ENCODE results near the gene SCN7A.
"Not testable (repeated sequence)": the region's sequence is repeated elsewhere in the genome, so short reads cannot be mapped to it uniquely, and the experiment has no call there.

Gene SCN7A

GRCh38 chr2:166485558-166486178 is 8.4 kb downstream of the SCN7A start:
- DNase-seq (ENCODE audit: extremely low read depth, low read depth) = no peak
- no peak for TF ChIP-seq CTCF (IDR thresholded peaks at IDR 0.05; ENCODE audit: low read depth, low read length)

DNA sequence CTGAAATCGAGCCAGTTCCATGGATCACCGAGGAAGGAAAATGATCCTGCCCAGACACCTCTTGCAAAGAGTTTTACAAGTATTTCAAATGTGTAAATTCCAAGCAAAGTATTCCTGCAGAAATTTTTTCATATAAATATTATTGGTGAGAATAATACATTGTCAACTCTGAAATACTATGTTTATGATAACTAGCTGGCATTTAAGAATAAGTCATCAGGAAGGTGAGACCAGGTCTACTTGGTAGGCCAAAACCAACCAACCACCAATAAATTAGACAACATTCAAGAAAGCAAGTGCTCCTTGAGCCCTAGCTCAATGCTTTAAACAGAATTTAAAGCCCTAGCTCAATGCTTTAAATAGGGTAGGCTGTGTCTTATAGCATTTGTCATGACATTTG is 21.7 kb downstream of the SCN7A start:
- no peak for DNase-seq (ENCODE audit: extremely low read depth, low read depth)
- TF ChIP-seq CTCF (IDR thresholded peaks at IDR 0.05; ENCODE audit: low read depth, low read length) = no peak

DNA sequence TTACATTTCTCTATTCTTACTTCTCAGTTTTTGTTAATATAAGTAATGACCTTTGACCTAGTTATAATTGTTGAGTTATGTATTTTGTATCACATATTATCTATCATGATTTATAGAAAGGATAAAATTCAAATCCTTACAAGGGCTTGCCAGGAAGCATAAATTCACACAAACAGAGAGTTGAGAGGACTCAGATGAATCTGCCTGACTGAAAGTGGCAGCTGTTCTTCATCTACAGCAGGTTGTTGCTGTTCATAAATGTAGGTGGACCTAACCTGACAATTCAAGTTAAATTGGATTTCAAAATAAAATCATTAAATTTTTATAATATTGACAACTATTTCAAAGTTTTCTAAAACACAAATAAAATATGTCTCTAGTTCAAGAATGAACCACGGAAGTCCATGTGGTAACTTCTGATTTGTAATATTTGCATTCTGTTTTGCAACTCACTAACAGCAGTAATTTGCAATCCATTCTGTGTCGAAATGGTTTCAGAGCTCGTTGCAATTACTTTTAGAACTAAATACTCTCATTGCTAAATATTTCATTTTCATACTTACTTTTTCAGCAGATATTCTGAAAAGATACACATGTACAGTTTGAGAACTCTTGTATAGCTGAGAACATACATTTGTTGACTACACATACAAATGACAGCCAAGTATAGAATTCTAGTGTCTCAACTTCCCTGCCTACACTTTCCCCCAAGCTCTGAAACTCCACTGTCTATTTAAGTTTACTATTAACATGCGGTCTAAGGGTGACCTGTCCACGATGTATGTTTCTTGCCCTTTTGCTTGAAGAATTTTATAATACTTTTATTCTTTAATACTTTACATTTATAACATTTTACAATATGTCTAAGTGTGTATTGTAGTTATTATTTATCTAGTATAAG is 25.7 kb downstream of the SCN7A start:
- DNase-seq (ENCODE audit: extremely low read depth, low read depth) = no peak

DNA sequence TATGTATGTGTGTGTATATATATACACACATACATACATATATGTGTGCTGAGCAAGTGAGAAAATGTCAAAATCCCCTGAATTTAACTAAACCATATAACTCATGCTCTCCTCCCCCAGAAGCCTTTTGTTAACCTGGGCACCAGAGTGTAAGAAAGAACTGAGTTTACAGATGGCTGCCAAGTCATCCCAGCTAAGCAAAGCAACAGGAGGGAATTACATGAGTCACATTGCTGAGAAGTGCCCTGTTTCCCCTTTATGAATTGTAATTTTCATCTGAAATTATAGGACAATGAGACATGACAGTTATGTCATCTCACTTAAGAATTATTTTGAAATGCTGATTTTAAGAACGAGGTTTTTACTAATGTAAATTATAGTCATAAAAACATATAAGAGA is 29.9 kb downstream of the SCN7A start:
- DNase-seq (ENCODE audit: extremely low read depth, low read depth) = no peak
- TF ChIP-seq CTCF (IDR thresholded peaks at IDR 0.05; ENCODE audit: low read depth, low read length) = no peak

More for the DNA sequence above, 25.7 kb downstream of the SCN7A start:
- TF ChIP-seq CTCF (IDR thresholded peaks at IDR 0.05; ENCODE audit: low read depth, low read length) = no peak

GRCh38 chr2:166463640-166464039 is 30.4 kb downstream of the SCN7A start:
- DNase-seq (ENCODE audit: extremely low read depth, low read depth) = no peak
- no peak for TF ChIP-seq CTCF (IDR thresholded peaks at IDR 0.05; ENCODE audit: low read depth, low read length)

GRCh38 chr2:166458674-166459073 is 35.4 kb downstream of the SCN7A start:
- no peak for TF ChIP-seq CTCF (IDR thresholded peaks at IDR 0.05; ENCODE audit: low read depth, low read length)
- no peak for DNase-seq (ENCODE audit: extremely low read depth, low read depth)

- not testable (repeated sequence) for DNase-seq (ENCODE audit: extremely low read depth, low read depth)
These were observed 38.2 kb downstream of the SCN7A start for GRCh38 chr2:166455823-166456222.
